Measurements from ENCODE around the gene TRMU. TPM values are rescaled to one million over a fixed set of nuclear protein-coding genes. Genes with fewer than 3 reads are reported as not detected.
A peak's percentile ranks its signal among the peaks of the same experiment; 100 is the strongest.

TRMU gene
- total and polyA plus RNA-seq, 2 of the 4 experiments (the other 2 are of a cell fraction): 19.0 to 36.4 TPM

- Histone ChIP-seq H3K27me3 (ENCODE audit: control insufficient read depth, insufficient read depth, low read length) (no peaks in the 10 kb centered on the region), H2AK9ac (replicated peaks; ENCODE audit: low read depth, low read length, poor library complexity) (peak overlapping the region; percentile 79), H3K56ac (ENCODE audit: extremely low read depth, insufficient read depth, low read length) (no peak overlapping the region), H3K4me3 (ENCODE audit: insufficient read depth, low read depth, low read length) (no peak overlapping the region), H4K20me1 (ENCODE audit: insufficient read depth, low read length) (peaks cover 35% of the 10 kb centered on the region), H2AK5ac (ENCODE audit: low read depth, low read length) (no peak overlapping the region), H2BK5ac (ENCODE audit: low read depth, low read length, poor library complexity, severe bottlenecking) (no peak overlapping the region), H3K4ac (ENCODE audit: low read depth, low read length) (no peak overlapping the region), H2AFZ (replicated peaks; ENCODE audit: low read length, poor library complexity) (no peak overlapping the region), H3K23ac (ENCODE audit: low read depth, low read length) (no peak overlapping the region), H3K4me1 (ENCODE audit: control insufficient read depth, insufficient read depth, low read length) (no peaks in the 10 kb centered on the region), H2BK20ac (ENCODE audit: low read depth, low read length) (no peak overlapping the region), H3K14ac (replicated peaks; ENCODE audit: low read depth, low read length) (no peak overlapping the region), H4K5ac (ENCODE audit: low read depth, low read length) (no peak overlapping the region), H3K9me1 (ENCODE audit: insufficient read depth, low read length) (no peaks in the 10 kb centered on the region), H2BK15ac (ENCODE audit: low read depth, low read length) (no peak overlapping the region), H3K27ac (ENCODE audit: insufficient read depth, low read length) (no peak overlapping the region), H3K9ac (ENCODE audit: low read depth, low read length) (no peak overlapping the region), H3K36me3 (ENCODE audit: control insufficient read depth, insufficient read depth, low read length) (peaks cover 78% of the 10 kb centered on the region), H2BK120ac (ENCODE audit: low read depth, low read length) (no peak overlapping the region), H3K79me1 (ENCODE audit: low read depth in 1 of 2, low read length in 2 of 2) (peaks cover 5 to 7% of the 10 kb centered on the region in 2 experiments; a peak in 3 of 4 replicates), H3K4me2 (ENCODE audit: low read depth, low read length) (no peak overlapping the region), H4K91ac (ENCODE audit: insufficient read depth, low read depth, low read length) (no peak overlapping the region), H4K8ac (ENCODE audit: low read depth in 2 of 2, low read length in 2 of 2) (no peak overlapping the region), H3K18ac (ENCODE audit: low read depth, low read length) (no peak overlapping the region), H3K9me3 (ENCODE audit: control insufficient read depth, insufficient read depth, low read length) (no peaks in the 10 kb centered on the region)
- in situ Hi-C loops (cut with MboI; ENCODE audit: low sequenced_read_pairs) (no loop called here), dilution Hi-C loops (cut with HindIII; ENCODE audit: low sequenced_read_pairs, unreplicated experiment) (no loop called here), intact Hi-C loops (cut with micrococcal nuclease) (no loop called here)
- WGBS, 2 experiments (ENCODE audit: extremely low coverage in 2 of 2, insufficient read length in 1 of 2): 94% methylated on average over 7 of the region's 20 CpGs; no CpG with 5 or more reads in 1 of the 2 experiments
- ChIA-PET POLR2A (ENCODE audit: unreplicated experiment) (interaction anchor here (0.5 kb wide), 1 partner anchor 1036 kb away, joined by 3 read pairs; no protein-coding TSS in a partner anchor), CTCF (no interaction called here)
- BruUV-seq (replicated peaks): no TSS peak
- TF ChIP-seq POLR2A (IDR thresholded peaks at IDR 0.05; ENCODE audit: low read depth, low read length): no peak
- no peak for TF ChIP-seq CTCF (conservative IDR thresholded peaks at IDR 0.05; ENCODE audit: low read depth, low read length)
- TF ChIP-seq, protein P1, sequence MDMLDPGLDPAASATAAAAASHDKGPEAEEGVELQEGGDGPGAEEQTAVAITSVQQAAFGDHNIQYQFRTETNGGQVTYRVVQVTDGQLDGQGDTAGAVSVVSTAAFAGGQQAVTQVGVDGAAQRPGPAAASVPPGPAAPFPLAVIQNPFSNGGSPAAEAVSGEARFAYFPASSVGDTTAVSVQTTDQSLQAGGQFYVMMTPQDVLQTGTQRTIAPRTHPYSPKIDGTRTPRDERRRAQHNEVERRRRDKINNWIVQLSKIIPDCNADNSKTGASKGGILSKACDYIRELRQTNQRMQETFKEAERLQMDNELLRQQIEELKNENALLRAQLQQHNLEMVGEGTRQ (IDR thresholded peaks at IDR 0.05; ENCODE audit: low read depth, low read length): no peak
- no peak for TF ChIP-seq FOS (IDR thresholded peaks at IDR 0.05; ENCODE audit: low read depth, low read length)
- TF ChIP-seq CHD1 (IDR thresholded peaks at IDR 0.05; ENCODE audit: low read depth, low read length): no peak
- TF ChIP-seq RCOR1 (IDR thresholded peaks at IDR 0.05; ENCODE audit: insufficient replicate concordance, low read length): no peak
- TF ChIP-seq CEBPB (IDR thresholded peaks at IDR 0.05; ENCODE audit: low read depth, low read length): no peak
- no peak for TF ChIP-seq MXI1 (IDR thresholded peaks at IDR 0.05; ENCODE audit: borderline replicate concordance, low read depth, low read length)
- no peak for TF ChIP-seq RFX5 (IDR thresholded peaks at IDR 0.05; ENCODE audit: low read depth, low read length)
- ATAC-seq (ENCODE audit: low read depth) (no peak), DNase-seq (peak; percentile 26)
Observed at GRCh38 chr22:46352691-46353386, 17.3 kb downstream of the TRMU start.
